Ovary (tissue), 9 donors: ENCODE results near the gene CDCP2. TPM values are rescaled to one million over a fixed set of nuclear protein-coding genes. Genes with fewer than 3 reads are reported as not detected.

Experiments used
- DNase-seq, 5 donors: peaks; one replicate each; pipeline ENCODE4 v3.0.0-alpha.2; 2019 to 2020
- H3K27ac ChIP-seq, 2 donors: fragments of 200-600 bp; one replicate each; pipeline versions ENCODE4 v1.5.1 to v1.8.0; 2019 to 2022
- H3K27me3 ChIP-seq: fragments of 200-600 bp; one replicate; pipeline ENCODE4 v1.8.0; 2022
- H3K36me3 ChIP-seq: fragments of 200-600 bp; sonication (generic); one replicate; pipeline ENCODE4 v1.5.1; 2019
- H3K4me1 ChIP-seq: one replicate; pipeline ENCODE4 v1.8.1; 2013; ENCODE audit warnings: mild to moderate bottlenecking, moderate library complexity; ENCODE audit not compliant: insufficient read depth
- H3K4me3 ChIP-seq: fragments of 200-600 bp; sonication (generic); one replicate; pipeline ENCODE4 v1.5.1; 2017
- H3K9me3 ChIP-seq, 2 donors: fragments of 200-600 bp in 1 of 2; sonication (generic) in 1 of 2; one replicate each; pipeline versions ENCODE4 v1.5.1 to v1.8.1; 2013 to 2019; ENCODE audit warnings: mild to moderate bottlenecking in 1 of 2, moderate library complexity in 1 of 2
- CTCF ChIP-seq, 3 donors: fragments of 450-650 bp in 2 of 3; fragments of 200-600 bp in 1 of 3; IDR thresholded peaks; one replicate each; pipeline versions ENCODE4 v1.5.1 to v1.8.0; 2016 to 2022; ENCODE audit warnings: antibody characterized with exemption in 3 of 3, mild to moderate bottlenecking in 1 of 3
- EP300 ChIP-seq: sonication (generic); formaldehyde crosslinking; IDR thresholded peaks from one replicate; pipeline ENCODE4 v1.6.1; 2017; ENCODE audit warnings: antibody characterized with exemption
- POLR2A ChIP-seq: fragments of 450-650 bp; IDR thresholded peaks from one replicate; pipeline ENCODE4 v1.6.1; 2017; ENCODE audit warnings: antibody characterized with exemption, mild to moderate bottlenecking, moderate library complexity
- WGBS, 3 donors: extraction: QIAGEN DNeasy Blood & Tissue Kit in 1 of 3; methylation state at CpG; one replicate each; pipeline versions ENCODE4 v1.1.5 to v1.1.7; 2013 to 2017; 5-methylcytosine and 5-hydroxymethylcytosine counted together
- intact Hi-C, 4 donors: fragments of 100-400 bp; cut with DNase I; formaldehyde crosslinking; loops; one replicate each; pipeline versions ENCODE4 v1.11.0 to v1.15.1; 2022 to 2023
- polyA plus RNA-seq, 2 donors: library from polyadenylated mRNA; stranded (reverse); fragments of 200-250 nt in 1 of 2; fragments of 350-450 nt in 1 of 2; fragmentation: Illumina TruSeq in 1 of 2; extraction: RNeasy Lipid Tissue Mini Kit (QIAGEN cat#74804) in 1 of 2; gene quantifications; one replicate each; pipeline ENCODE4 v1.2.3, GENCODE V29; 2013 to 2014
- total RNA-seq, 7 donors: library from RNA; depleted of rRNA in 2 of 7; stranded (reverse); fragments of >200 nt in 2 of 7; fragmentation: NEBNext Ultra II Directional in 3 of 7; extraction: Animal tissue kit (Norgen Biotek cat#: 25700) in 3 of 7; gene quantifications; one replicate each; pipeline versions ENCODE4 v1.1.0 to v1.2.4, GENCODE V29; 2016 to 2023
- donor health status: DM: no; HTN: no; CAD: no; lungs with moderate emphysema.
- donor health status: DM: no; HTN: no; CAD: no.
- donor health status: Bipolar disorder and iron deficiency.
- donor health status: DM: yes; HTN: yes; CAD: no.
- donor health status: DM: no; HTN: no; CAD: no.
- donor health status: DM: yes; HTN: yes; CAD: no.

Gene CDCP2
- total and polyA plus RNA-seq, 9 donors, result 0.04 to 0.34 (median 0.15) TPM; not detected in 6

GRCh38 chr1:54160351-54160750 lies 7.6 kb upstream of the CDCP2 start:
- intact Hi-C loops, result no loop called here
- no peak overlapping the region for H3K27ac ChIP-seq
- DNase-seq, result no peak
- no peaks in the 10 kb centered on the region for H3K9me3 ChIP-seq
- H3K4me3 ChIP-seq, result no peak overlapping the region
- H3K27me3 ChIP-seq, result no peaks in the 10 kb centered on the region
- H3K4me1 ChIP-seq, result no peaks in the 10 kb centered on the region
- H3K36me3 ChIP-seq, result no peaks in the 10 kb centered on the region
- TF ChIP-seq CTCF (IDR thresholded peaks at IDR 0.05), result no peak
- no peak for TF ChIP-seq POLR2A
- 66 to 69% (median 66%) methylated on average over 3 of the region's 3 CpGs for WGBS, 3 donors

GRCh38 chr1:54159733-54160316 lies 7.0 kb upstream of the CDCP2 start:
- H3K4me3 ChIP-seq, result no peak overlapping the region
- H3K27ac ChIP-seq, result no peak overlapping the region
- 74 to 83% (median 79%) methylated on average over 4 of the region's 4 CpGs for WGBS, 3 donors
- no peaks in the 10 kb centered on the region for H3K4me1 ChIP-seq
- no peaks in the 10 kb centered on the region for H3K27me3 ChIP-seq
- TF ChIP-seq EP300, result no peak
- TF ChIP-seq POLR2A, result no peak
- no peak for TF ChIP-seq CTCF (IDR thresholded peaks at IDR 0.05)
- no peaks in the 10 kb centered on the region for H3K9me3 ChIP-seq
- no peaks in the 10 kb centered on the region for H3K36me3 ChIP-seq
- intact Hi-C loops, result no loop called here
- DNase-seq, result no peak

- intact Hi-C loops, result no loop called here
- DNase-seq, result no peak
- Histone ChIP-seq H3K27me3 (no peaks in the 10 kb centered on the region), H3K36me3 (no peaks in the 10 kb centered on the region), H3K4me1 (no peaks in the 10 kb centered on the region), H3K9me3 (no peaks in the 10 kb centered on the region), H3K4me3 (no peak overlapping the region), H3K27ac (no peak overlapping the region)
- TF ChIP-seq EP300, result no peak
- no peak for TF ChIP-seq CTCF (IDR thresholded peaks at IDR 0.05)
- TF ChIP-seq POLR2A, result no peak
- WGBS, 3 donors, result 91 to 94% (median 93%) methylated on average over 3 of the region's 3 CpGs
Observed at GRCh38 chr1:54158071-54158470, 5.3 kb upstream of the CDCP2 start.

- no peak overlapping the region for H3K4me3 ChIP-seq
- no peak for DNase-seq
- H3K27me3 ChIP-seq, result no peaks in the 10 kb centered on the region
- H3K36me3 ChIP-seq, result no peaks in the 10 kb centered on the region
- H3K27ac ChIP-seq, result no peak overlapping the region
- 87 to 97% (median 87%) methylated on average over 6 of the region's 6 CpGs for WGBS, 3 donors
- no peaks in the 10 kb centered on the region for H3K9me3 ChIP-seq
- H3K4me1 ChIP-seq, result no peaks in the 10 kb centered on the region
- intact Hi-C loops, result no loop called here
- TF ChIP-seq EP300 (no peak), CTCF (IDR thresholded peaks at IDR 0.05) (no peak)
Observed at GRCh38 chr1:54157401-54157800, 4.6 kb upstream of the CDCP2 start.
